NT2/D1 (cell line): ENCODE measurements around the gene UBE4A.

Experiments
- YY1 ChIP-seq: IDR thresholded peaks from 2 replicates; pipeline ENCODE4 v1.6.1; 2011; ENCODE audit not compliant: insufficient read length, insufficient read depth
- ZNF274 ChIP-seq: IDR thresholded peaks from 2 replicates; pipeline ENCODE4 v1.6.1; 2011; ENCODE audit warnings: mild to moderate bottlenecking, low read depth, low read length

DNA sequence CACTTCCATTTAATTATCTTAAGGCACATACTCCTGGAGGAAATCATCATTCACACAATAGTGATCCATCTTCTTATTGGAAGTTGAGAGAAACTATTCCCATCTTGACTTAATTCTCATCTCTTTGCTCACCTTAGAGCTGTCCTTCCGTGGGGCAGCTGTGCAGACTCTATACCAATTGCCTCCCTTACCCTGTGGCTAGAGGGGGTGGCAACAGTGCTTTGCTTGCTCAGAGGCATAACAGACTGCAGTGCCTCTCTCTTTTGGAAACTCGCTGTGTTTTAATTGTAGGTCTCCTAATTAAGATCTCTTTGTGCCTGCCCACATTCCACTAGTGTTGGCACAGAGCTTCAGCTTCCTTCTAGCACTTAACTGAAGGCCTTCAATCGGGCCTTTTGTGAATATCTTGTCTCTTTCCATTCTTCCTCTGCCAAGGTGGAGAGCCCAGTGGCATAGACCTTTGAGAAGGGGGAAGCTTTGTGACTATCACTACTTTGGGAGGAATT, 82.4 kb downstream of the UBE4A start:
- TF ChIP-seq YY1 (no peak), ZNF274 (no peak)
